B cell (primary cell): ENCODE results near the gene DLGAP3. TPM values are rescaled to one million over a fixed set of nuclear protein-coding genes. Genes with fewer than 3 reads are reported as not detected.

Experiments
- ATAC-seq: fragments of 200-7000 bp; cut with Tn5 transposase; one replicate; pipeline ENCODE4 v1.10.0; 2021; ENCODE audit warnings: low read depth, mild to moderate bottlenecking, moderate number of reproducible peaks, moderate library complexity
- CTCF ChIA-PET: fragments of 350-600 bp; sonication (Branson Sonifier 250); formaldehyde crosslinking; loops from one replicate; lab custom pipeline; 2021; ENCODE audit warnings: antibody characterized with exemption, inconsistent platforms; lab: Charles Lee
- POLR2A ChIA-PET: fragments of 350-600 bp; sonication (Branson Sonifier 250); formaldehyde crosslinking; loops from one replicate; lab custom pipeline; 2021; ENCODE audit warnings: antibody characterized with exemption; lab: Charles Lee
- DNase-seq: peaks from one replicate; pipeline ENCODE4 v3.0.0; 2013
- H2AFZ ChIP-seq: 2 replicates; pipeline ENCODE4 v1.6.1; 2012; ENCODE audit warnings: mild to moderate bottlenecking, low read depth, low read length; ENCODE audit not compliant: insufficient read depth, poor library complexity, severe bottlenecking
- H3K27ac ChIP-seq, 2 donors: 1 replicate in 1 of 2; 2 replicates in 1 of 2; pipeline ENCODE4 v1.5.1; 2012 to 2013; ENCODE audit warnings: low read length in 2 of 2, mild to moderate bottlenecking in 2 of 2, moderate library complexity in 1 of 2
- H3K27me3 ChIP-seq, 4 experiments: fragments of 200-600 bp in 1 of 4; sonication (generic) in 1 of 4; replicated peaks in 1 of 4; 1 replicate in 2 of 4; 2 replicates in 2 of 4; pipeline versions ENCODE4 v1.6.1 to v1.7.0; 2013 to 2016; ENCODE audit warnings: low read length in 3 of 4, mild to moderate bottlenecking in 2 of 4, mixed read lengths in 1 of 4, moderate library complexity in 1 of 4; ENCODE audit not compliant: insufficient read depth in 4 of 4, control insufficient read depth in 3 of 4; ENCODE audit errors: control extremely low read depth in 1 of 4
- H3K36me3 ChIP-seq, 2 experiments: replicated peaks in 1 of 2; 1 replicate in 1 of 2; 2 replicates in 1 of 2; pipeline versions ENCODE4 v1.6.1 to v1.7.1; 2013; ENCODE audit warnings: low read length in 1 of 2; ENCODE audit not compliant: insufficient read depth in 2 of 2, control insufficient read depth in 1 of 2; ENCODE audit errors: control extremely low read depth in 1 of 2, extremely low read depth in 1 of 2
- H3K4me1 ChIP-seq, 2 donors: fragments of 200-600 bp in 1 of 2; sonication (generic) in 1 of 2; 1 replicate in 1 of 2; 2 replicates in 1 of 2; pipeline versions ENCODE4 v1.5.1 to v1.6.1; 2013 to 2017; ENCODE audit warnings: low read length in 2 of 2; ENCODE audit not compliant: control insufficient read depth in 2 of 2, insufficient read depth in 2 of 2
- H3K4me2 ChIP-seq: replicated peaks from 2 replicates; pipeline ENCODE3; 2012; ENCODE audit warnings: mild to moderate bottlenecking, low read depth, low read length; ENCODE audit not compliant: poor library complexity, severe bottlenecking
- H3K4me3 ChIP-seq, 5 experiments: fragments of 200-600 bp in 1 of 5; sonication (generic) in 1 of 5; 1 replicate in 3 of 5; 2 replicates in 2 of 5; pipeline versions ENCODE4 v1.5.1 to v1.7.0; 2011 to 2016; ENCODE audit warnings: low read length in 4 of 5, mild to moderate bottlenecking in 4 of 5, low read depth in 2 of 5, control low read depth in 1 of 5, moderate library complexity in 1 of 5; ENCODE audit not compliant: insufficient read depth in 1 of 5; ENCODE audit errors: control extremely low read depth in 1 of 5, extremely low read depth in 1 of 5
- H3K79me2 ChIP-seq: fragments of 200-600 bp; sonication (generic); one replicate; pipeline ENCODE4 v1.6.0; 2016; ENCODE audit warnings: low read length; ENCODE audit not compliant: control insufficient read depth, insufficient read depth
- H3K9ac ChIP-seq: fragments of 200-600 bp; sonication (generic); 2 replicates; pipeline ENCODE4 v1.6.1; 2017; ENCODE audit warnings: mild to moderate bottlenecking, low read length, moderate library complexity
- H3K9me3 ChIP-seq, 3 donors: one replicate each; pipeline versions ENCODE4 v1.6.1 to v1.7.1; 2013; ENCODE audit warnings: low read length in 2 of 3; ENCODE audit not compliant: control insufficient read depth in 2 of 3, insufficient read depth in 1 of 3; ENCODE audit errors: control extremely low read depth in 1 of 3
- H4K20me1 ChIP-seq: 2 replicates; pipeline ENCODE4 v1.6.0; 2012; ENCODE audit warnings: mild to moderate bottlenecking, low read length; ENCODE audit not compliant: insufficient read depth, control insufficient read depth, poor library complexity, severe bottlenecking
- H3K27ac Mint-ChIP-seq: one replicate; pipeline ENCODE4 v1.8.0; 2021; ENCODE audit warnings: mixed read lengths
- H3K27me3 Mint-ChIP-seq: one replicate; pipeline ENCODE4 v1.8.0; 2021; ENCODE audit warnings: mixed read lengths
- H3K4me1 Mint-ChIP-seq: one replicate; pipeline ENCODE4 v1.8.0; 2021; ENCODE audit warnings: mixed read lengths
- H3K4me3 Mint-ChIP-seq: one replicate; pipeline ENCODE4 v1.8.0; 2021; ENCODE audit warnings: mixed read lengths
- H3K9me3 Mint-ChIP-seq: one replicate; pipeline ENCODE4 v1.8.0; 2022; ENCODE audit warnings: mixed read lengths; ENCODE audit not compliant: insufficient read depth
- EZH2 ChIP-seq: IDR thresholded peaks from 2 replicates; pipeline ENCODE4 v1.6.1; 2012; ENCODE audit warnings: borderline replicate concordance, low read depth, mild to moderate bottlenecking, moderate library complexity, low read length; ENCODE audit not compliant: insufficient read depth, poor library complexity, severe bottlenecking
- WGBS: methylation state at CpG from one replicate; pipeline ENCODE4 v1.1.5; 2013; ENCODE audit warnings: missing lambda C conversion rate; ENCODE audit not compliant: insufficient coverage; 5-methylcytosine and 5-hydroxymethylcytosine counted together
- intact Hi-C: fragments of 100-400 bp; cut with micrococcal nuclease; formaldehyde crosslinking; loops from one replicate; pipeline ENCODE4 v1.10.0; 2022
- polyA plus RNA-seq: library from polyadenylated mRNA; depleted of rRNA; stranded (reverse); fragments of >200 nt; gene quantifications from 2 replicates; pipeline ENCODE4 v1.2.3, GENCODE V29; 2012
- total RNA-seq, 2 donors: library from RNA; stranded (reverse); fragments of 120-200 nt in 1 of 2; gene quantifications; 1 replicate in 1 of 2; 2 replicates in 1 of 2; pipeline versions ENCODE4 v1.2.3 to v1.2.4, GENCODE V29; 2013 to 2022
- TF ChIP-seq, protein P1 (sequence below): fragments of 200-600 bp; IDR thresholded peaks from one replicate; pipeline ENCODE4 v1.8.0; 2022; ENCODE audit warnings: antibody characterized with exemption, mild to moderate bottlenecking

The DLGAP3 gene
- total and polyA plus RNA-seq, 2 donors (not counting 1 experiment from before 2014, with no cell fraction given): 2.3 to 2.4 TPM

DNA sequence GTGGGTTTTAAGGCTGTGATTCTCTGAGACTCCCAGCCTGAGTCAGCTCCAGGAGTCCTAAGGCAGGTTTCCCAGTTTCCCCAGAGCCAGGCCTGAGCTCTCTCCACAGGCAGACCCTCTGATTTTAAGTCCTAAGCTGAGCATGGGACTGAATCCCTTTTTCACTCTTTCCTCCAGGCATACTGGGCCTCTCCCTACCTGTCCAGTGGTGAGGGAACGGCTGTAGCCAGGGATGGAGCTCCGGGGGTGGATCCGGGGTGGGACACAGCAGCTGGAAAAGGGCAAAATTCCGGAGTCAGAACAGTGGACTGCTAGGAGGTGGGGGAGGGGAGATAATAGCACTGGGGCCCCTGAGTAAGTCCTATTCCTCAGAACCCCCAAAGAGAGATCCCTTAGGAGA is 30.0 kb downstream of the DLGAP3 start:
- no peak overlapping the region for H2AFZ ChIP-seq
- no peaks in the 10 kb centered on the region for H3K9me3 ChIP-seq
- no peaks in the 10 kb centered on the region for H3K4me1 Mint-ChIP-seq
- no peaks in the 10 kb centered on the region for H3K27me3 ChIP-seq
- no peaks in the 10 kb centered on the region for H4K20me1 ChIP-seq
- no peak overlapping the region for H3K27ac Mint-ChIP-seq
- no peaks in the 10 kb centered on the region for H3K36me3 ChIP-seq
- H3K27me3 Mint-ChIP-seq: peaks cover 10% of the 10 kb centered on the region
- no peak overlapping the region for H3K27ac ChIP-seq
- ATAC-seq (no peak), DNase-seq (no peak)
- no peaks in the 10 kb centered on the region for H3K79me2 ChIP-seq
- no peaks in the 10 kb centered on the region for H3K9me3 Mint-ChIP-seq
- POLR2A ChIA-PET: no interaction called here
- H3K9ac ChIP-seq: no peak overlapping the region
- H3K4me1 ChIP-seq: no peaks in the 10 kb centered on the region
- H3K4me3 Mint-ChIP-seq: no peak overlapping the region
- H3K4me3 ChIP-seq: no peak overlapping the region
- TF ChIP-seq, protein P1, sequence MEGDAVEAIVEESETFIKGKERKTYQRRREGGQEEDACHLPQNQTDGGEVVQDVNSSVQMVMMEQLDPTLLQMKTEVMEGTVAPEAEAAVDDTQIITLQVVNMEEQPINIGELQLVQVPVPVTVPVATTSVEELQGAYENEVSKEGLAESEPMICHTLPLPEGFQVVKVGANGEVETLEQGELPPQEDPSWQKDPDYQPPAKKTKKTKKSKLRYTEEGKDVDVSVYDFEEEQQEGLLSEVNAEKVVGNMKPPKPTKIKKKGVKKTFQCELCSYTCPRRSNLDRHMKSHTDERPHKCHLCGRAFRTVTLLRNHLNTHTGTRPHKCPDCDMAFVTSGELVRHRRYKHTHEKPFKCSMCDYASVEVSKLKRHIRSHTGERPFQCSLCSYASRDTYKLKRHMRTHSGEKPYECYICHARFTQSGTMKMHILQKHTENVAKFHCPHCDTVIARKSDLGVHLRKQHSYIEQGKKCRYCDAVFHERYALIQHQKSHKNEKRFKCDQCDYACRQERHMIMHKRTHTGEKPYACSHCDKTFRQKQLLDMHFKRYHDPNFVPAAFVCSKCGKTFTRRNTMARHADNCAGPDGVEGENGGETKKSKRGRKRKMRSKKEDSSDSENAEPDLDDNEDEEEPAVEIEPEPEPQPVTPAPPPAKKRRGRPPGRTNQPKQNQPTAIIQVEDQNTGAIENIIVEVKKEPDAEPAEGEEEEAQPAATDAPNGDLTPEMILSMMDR: no peak
- no peak for TF ChIP-seq EZH2
- intact Hi-C loops: no loop called here
- CTCF ChIA-PET: no interaction called here
- WGBS: 100% methylated on average over 1 of the region's 4 CpGs
- H3K4me2 ChIP-seq: no peak overlapping the region

DNA sequence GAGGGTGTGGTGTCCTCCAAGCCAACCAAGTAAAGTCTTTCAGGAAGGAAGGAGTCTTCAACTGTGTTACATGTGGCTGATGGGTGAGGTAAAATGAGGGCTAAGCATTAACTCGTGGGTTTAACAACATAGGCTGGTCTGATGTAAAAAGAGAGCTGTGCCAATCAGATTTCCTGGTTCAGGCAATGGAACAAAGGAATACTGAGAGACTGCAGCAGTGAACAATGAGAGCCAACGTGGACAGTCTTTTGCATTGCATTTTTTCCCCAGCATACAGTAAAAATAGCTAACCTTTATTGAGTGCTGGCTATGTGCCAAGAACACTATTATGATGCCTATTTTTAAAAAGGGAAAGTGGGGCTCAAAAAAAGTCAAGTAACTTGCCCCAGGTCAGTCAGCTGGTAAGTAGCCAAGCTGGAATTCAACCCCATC is 31.1 kb downstream of the DLGAP3 start:
- no peak overlapping the region for H3K9ac ChIP-seq
- H3K4me1 Mint-ChIP-seq: no peaks in the 10 kb centered on the region
- peaks cover 0 to 1% (median 0%) of the 10 kb centered on the region in 3 donors for H3K9me3 ChIP-seq
- H3K27me3 ChIP-seq: no peaks in the 10 kb centered on the region
- H3K27ac ChIP-seq: no peak overlapping the region
- no peaks in the 10 kb centered on the region for H3K79me2 ChIP-seq
- ChIA-PET POLR2A (no interaction called here), CTCF (no interaction called here)
- H3K9me3 Mint-ChIP-seq: no peaks in the 10 kb centered on the region
- H3K27me3 Mint-ChIP-seq: peaks cover 10% of the 10 kb centered on the region
- ATAC-seq: no peak
- H4K20me1 ChIP-seq: no peaks in the 10 kb centered on the region
- no peaks in the 10 kb centered on the region for H3K36me3 ChIP-seq
- intact Hi-C loops: no loop called here
- WGBS: 15% methylated on average over 2 of the region's 2 CpGs
- H3K4me3 Mint-ChIP-seq: no peak overlapping the region
- H3K4me3 ChIP-seq: no peak overlapping the region
- H3K27ac Mint-ChIP-seq: no peak overlapping the region
- TF ChIP-seq EZH2: no peak
- TF ChIP-seq, protein P1: no peak
- no peak overlapping the region for H3K4me2 ChIP-seq
- no peak for DNase-seq
- no peaks in the 10 kb centered on the region for H3K4me1 ChIP-seq
- H2AFZ ChIP-seq: no peak overlapping the region
